ENCODE results near the gene LMTK3. TPM values are rescaled to one million over a fixed set of nuclear protein-coding genes. Genes with fewer than 3 reads are reported as not detected.
"Not testable (repeated sequence)": the region's sequence is repeated elsewhere in the genome, so short reads cannot be mapped to it uniquely, and the experiment has no call there.

The LMTK3 gene
- total RNA-seq, 4 donors from 2014 or later: 0.17 to 0.57 (median 0.37) TPM

GRCh38 chr19:48541813-48542212, 30.2 kb upstream of the LMTK3 start:
- no peak for DNase-seq (ENCODE audit: extremely low spot score)
- peaks cover 0 to 25% (median 0%) of the 10 kb centered on the region in 4 donors for H3K27me3 ChIP-seq
- H3K27ac ChIP-seq (replicated peaks in 1 of 4): no peak overlapping the region
- TF ChIP-seq EP300 (IDR thresholded peaks at IDR 0.05): no peak
- TF ChIP-seq CTCF (IDR thresholded peaks at IDR 0.05): no peak
- TF ChIP-seq POLR2AphosphoS5 (IDR thresholded peaks at IDR 0.05): no peak
- TF ChIP-seq POLR2A (IDR thresholded peaks at IDR 0.05; ENCODE audit: low read depth): no peak
- no peak overlapping the region for H3K4me3 ChIP-seq
- 94% methylated on average over 6 of the region's 6 CpGs for WGBS
- H3K9me3 ChIP-seq: no peaks in the 10 kb centered on the region
- intact Hi-C loops (cut with DNase I): no loop called here
- no peaks in the 10 kb centered on the region for H3K36me3 ChIP-seq
- H3K4me1 ChIP-seq: peaks cover 0 to 5% (median 0%) of the 10 kb centered on the region in 4 donors

- no peak for DNase-seq (ENCODE audit: extremely low spot score)
- Histone ChIP-seq H3K27me3 (peaks cover 0 to 8% (median 0%) of the 10 kb centered on the region in 4 donors), H3K4me3 (no peak overlapping the region), H3K9me3 (no peaks in the 10 kb centered on the region), H3K36me3 (no peaks in the 10 kb centered on the region), H3K4me1 (peaks cover 0 to 5% (median 0%) of the 10 kb centered on the region in 4 donors), H3K27ac (replicated peaks in 1 of 4) (no peak overlapping the region)
- 36% methylated on average over 7 of the region's 7 CpGs for WGBS
- intact Hi-C loops (cut with DNase I): no loop called here
- TF ChIP-seq EP300 (IDR thresholded peaks at IDR 0.05) (no peak), POLR2A (IDR thresholded peaks at IDR 0.05; ENCODE audit: low read depth) (no peak), CTCF (IDR thresholded peaks at IDR 0.05) (no peak), POLR2AphosphoS5 (IDR thresholded peaks at IDR 0.05) (no peak)
Measured at GRCh38 chr19:48540110-48540509, 28.5 kb upstream of the LMTK3 start.

GRCh38 chr19:48539503-48540096, 28.0 kb upstream of the LMTK3 start:
- Histone ChIP-seq H3K4me3 (no peak overlapping the region), H3K27ac (replicated peaks in 1 of 4) (no peak overlapping the region), H3K4me1 (peaks cover 0 to 5% (median 0%) of the 10 kb centered on the region in 4 donors), H3K36me3 (no peaks in the 10 kb centered on the region), H3K27me3 (peaks cover 0 to 3% (median 0%) of the 10 kb centered on the region in 4 donors), H3K9me3 (no peaks in the 10 kb centered on the region)
- 68% methylated on average over 17 of the region's 17 CpGs for WGBS
- intact Hi-C loops (cut with DNase I): no loop called here
- DNase-seq (ENCODE audit: extremely low spot score): no peak
- TF ChIP-seq POLR2A (IDR thresholded peaks at IDR 0.05; ENCODE audit: low read depth) (no peak), EP300 (IDR thresholded peaks at IDR 0.05) (no peak), CTCF (IDR thresholded peaks at IDR 0.05) (no peak), POLR2AphosphoS5 (IDR thresholded peaks at IDR 0.05) (no peak)

GRCh38 chr19:48538057-48538456, 26.4 kb upstream of the LMTK3 start:
- H3K9me3 ChIP-seq; DNase-seq (ENCODE audit: extremely low spot score); H3K27ac ChIP-seq (replicated peaks in 1 of 4); H3K4me1 ChIP-seq; H3K27me3 ChIP-seq; intact Hi-C loops (cut with DNase I); H3K36me3 ChIP-seq; H3K4me3 ChIP-seq: not testable (repeated sequence)
- WGBS: 92% methylated on average over 8 of the region's 8 CpGs

GRCh38 chr19:48537541-48537940, 25.9 kb upstream of the LMTK3 start:
- no peaks in the 10 kb centered on the region for H3K36me3 ChIP-seq

More at GRCh38 chr19:48537541-48537940, 25.9 kb upstream of the LMTK3 start:
- Histone ChIP-seq H3K27ac (replicated peaks in 1 of 4) (no peak overlapping the region), H3K4me1 (no peaks in the 10 kb centered on the region), H3K4me3 (no peak overlapping the region), H3K9me3 (no peaks in the 10 kb centered on the region), H3K27me3 (peaks cover 0 to 10% (median 0%) of the 10 kb centered on the region in 4 donors)
- intact Hi-C loops (cut with DNase I): no loop called here
- TF ChIP-seq POLR2A (IDR thresholded peaks at IDR 0.05; ENCODE audit: low read depth) (no peak), CTCF (IDR thresholded peaks at IDR 0.05) (no peak), POLR2AphosphoS5 (IDR thresholded peaks at IDR 0.05) (no peak), EP300 (IDR thresholded peaks at IDR 0.05) (no peak)
- WGBS: 81% methylated on average over 7 of the region's 7 CpGs
- no peak for DNase-seq (ENCODE audit: extremely low spot score)
